Psoas muscle (tissue), 8 donors: ENCODE data around the gene MECR. TPM values are rescaled to one million over a fixed set of nuclear protein-coding genes. Genes with fewer than 3 reads are reported as not detected.

Experiments used
- ATAC-seq, 4 donors: fragments of 200-7000 bp; cut with Tn5 transposase; one replicate each; pipeline ENCODE4 v1.9.1; 2020; ENCODE audit warnings: moderate library complexity in 3 of 4, mild to moderate bottlenecking in 2 of 4
- DNase-seq, 2 donors: peaks; one replicate each; pipeline ENCODE4 v3.0.0-alpha.2; 2020
- H3K27ac ChIP-seq: fragments of 200-600 bp; one replicate; pipeline ENCODE4 v1.8.0; 2022
- H3K27me3 ChIP-seq, 3 donors: fragments of 200-600 bp in 1 of 3; one replicate each; pipeline versions ENCODE4 v1.6.1 to v1.8.0; 2013 to 2022; ENCODE audit warnings: low read length in 2 of 3, mild to moderate bottlenecking in 2 of 3, moderate library complexity in 1 of 3; ENCODE audit not compliant: insufficient read depth in 3 of 3
- H3K36me3 ChIP-seq, 2 donors: fragments of 200-600 bp in 1 of 2; one replicate each; pipeline versions ENCODE4 v1.6.1 to v1.8.0; 2013 to 2022; ENCODE audit warnings: low read depth in 1 of 2, mild to moderate bottlenecking in 1 of 2, moderate library complexity in 1 of 2; ENCODE audit not compliant: insufficient read depth in 1 of 2
- H3K4me1 ChIP-seq: fragments of 200-600 bp; one replicate; pipeline ENCODE4 v1.8.0; 2022
- H3K4me3 ChIP-seq: fragments of 200-600 bp; one replicate; pipeline ENCODE4 v1.8.0; 2022; ENCODE audit warnings: mild to moderate bottlenecking
- H3K9me3 ChIP-seq: fragments of 200-600 bp; one replicate; pipeline ENCODE4 v1.8.0; 2022
- WGBS, 3 donors: extraction: QIAGEN DNeasy Blood & Tissue Kit; methylation state at CpG; one replicate each; pipeline versions ENCODE4 v1.1.6 to v1.1.7; 2013; 5-methylcytosine and 5-hydroxymethylcytosine counted together
- intact Hi-C, 2 donors: fragments of 100-400 bp; cut with DNase I; formaldehyde crosslinking; loops; one replicate each; pipeline versions ENCODE4 v1.11.0 to v1.14.2; 2022
- polyA plus RNA-seq, 3 donors: library from polyadenylated mRNA; stranded (reverse); fragments of 200-250 nt; gene quantifications; one replicate each; pipeline ENCODE4 v1.2.3, GENCODE V29; 2013
- total RNA-seq, 4 donors: library from RNA; stranded (reverse); fragmentation: NEBNext Ultra II Directional in 2 of 4; extraction: Animal tissue kit (Norgen Biotek cat#: 25700) in 2 of 4; gene quantifications; one replicate each; pipeline versions ENCODE4 v1.2.1 to v1.2.4, GENCODE V29; 2021 to 2023
- TF ChIP-seq, protein P1 (sequence below): fragments of 200-600 bp; IDR thresholded peaks from one replicate; pipeline ENCODE4 v1.8.0; 2022; ENCODE audit warnings: antibody characterized with exemption
- donor health status: healthy with polysubstance abuse.
- donor health status: DM: no; HTN: no; CAD: no; lungs with moderate emphysema.
- donor health status: Bipolar disorder and iron deficiency.
- donor health status: healthy.
- donor health status: DM: yes; HTN: yes; CAD: no.
- donor health status: DM: no; HTN: no; CAD: no.
- donor health status: DM: no; HTN: no; CAD: no.
- donor health status: DM: yes; HTN: yes; CAD: no.

Gene MECR
- total and polyA plus RNA-seq, 7 donors, result 22.7 to 42.6 (median 36.8) TPM

DNA sequence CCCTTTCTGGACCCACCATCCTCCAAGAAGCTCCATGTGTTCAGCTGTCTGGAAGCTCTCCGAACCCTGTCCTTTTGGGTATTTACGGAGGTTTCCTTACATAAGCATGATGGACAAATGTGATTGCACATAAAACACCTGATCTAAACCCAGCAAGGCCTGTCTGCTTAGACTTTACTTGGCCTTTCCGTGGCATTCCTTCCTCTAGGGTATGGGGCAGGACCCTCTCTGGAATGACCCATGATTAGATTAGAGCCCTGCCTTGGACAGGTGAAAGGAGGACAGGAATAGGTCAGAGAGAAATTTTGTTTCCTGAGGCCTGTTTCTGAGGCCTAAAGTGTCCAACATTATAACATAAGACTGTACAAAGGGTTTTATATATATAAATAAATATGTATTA is 22.4 kb upstream of the MECR start:
- whole genome bisulfite sequencing, 3 donors, result 91 to 98% (median 94%) methylated on average over 3 of the region's 3 CpGs

DNA sequence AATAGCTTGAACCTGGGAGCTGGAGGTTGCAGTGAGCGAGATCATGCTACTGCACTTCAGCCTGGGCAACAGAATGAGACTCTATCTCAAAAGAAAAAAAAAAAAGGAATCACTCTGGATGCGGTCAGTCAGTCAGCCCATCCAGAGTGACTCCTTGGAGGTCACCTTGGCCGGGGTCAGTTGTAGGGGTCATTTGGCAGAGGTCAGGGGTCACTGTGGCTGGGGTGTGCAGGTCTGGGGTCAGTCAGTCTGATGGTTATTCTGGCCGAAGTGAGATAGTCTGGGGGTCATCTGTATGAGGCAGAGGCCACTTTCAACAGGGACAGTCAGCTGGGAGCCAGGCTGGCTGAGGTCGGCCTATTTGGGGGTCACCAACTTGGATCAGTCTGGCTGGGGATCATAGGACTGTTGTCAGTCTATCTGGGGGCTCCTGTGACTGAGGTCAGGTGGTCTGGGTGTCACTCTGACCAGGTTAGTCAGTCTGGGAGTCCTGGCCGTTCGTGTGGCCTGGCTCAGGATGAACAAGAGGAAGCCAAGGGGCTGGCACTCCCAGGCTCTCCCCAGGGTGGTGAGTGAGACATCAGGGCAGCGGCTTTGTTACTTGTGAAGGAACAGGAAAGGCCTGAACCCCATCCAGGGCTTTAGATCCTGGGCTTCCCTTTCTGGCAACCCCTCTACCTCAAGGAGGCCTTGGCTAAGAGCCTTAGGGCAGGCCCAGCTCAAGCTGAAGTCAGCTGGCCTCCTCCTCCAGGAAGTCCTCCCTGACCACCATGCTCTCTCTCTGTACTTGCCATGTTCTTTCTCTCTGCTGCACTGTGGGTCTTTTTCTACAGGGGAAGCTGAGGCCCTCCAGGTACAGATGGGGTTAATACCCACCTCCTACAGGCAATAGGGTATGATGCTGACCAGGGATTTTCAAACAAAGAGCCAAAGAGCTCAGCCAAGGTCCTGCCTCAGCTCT is 20.7 kb upstream of the MECR start:
- 82 to 84% (median 82%) methylated on average over 8 of the region's 8 CpGs for WGBS, 3 donors
- no peaks in the 10 kb centered on the region for H3K36me3 ChIP-seq
- no peak overlapping the region for H3K27ac ChIP-seq
- no peak overlapping the region for H3K4me3 ChIP-seq
- intact Hi-C loops, result loop anchor here in 1 of 2 donors (10.0 kb wide), 1 partner anchor 863 kb away; no protein-coding TSS in a partner anchor
- ATAC-seq (peak in 1 of 4 donors; percentile 33), DNase-seq (no peak)
- H3K9me3 ChIP-seq, result no peaks in the 10 kb centered on the region
- TF ChIP-seq, protein P1, sequence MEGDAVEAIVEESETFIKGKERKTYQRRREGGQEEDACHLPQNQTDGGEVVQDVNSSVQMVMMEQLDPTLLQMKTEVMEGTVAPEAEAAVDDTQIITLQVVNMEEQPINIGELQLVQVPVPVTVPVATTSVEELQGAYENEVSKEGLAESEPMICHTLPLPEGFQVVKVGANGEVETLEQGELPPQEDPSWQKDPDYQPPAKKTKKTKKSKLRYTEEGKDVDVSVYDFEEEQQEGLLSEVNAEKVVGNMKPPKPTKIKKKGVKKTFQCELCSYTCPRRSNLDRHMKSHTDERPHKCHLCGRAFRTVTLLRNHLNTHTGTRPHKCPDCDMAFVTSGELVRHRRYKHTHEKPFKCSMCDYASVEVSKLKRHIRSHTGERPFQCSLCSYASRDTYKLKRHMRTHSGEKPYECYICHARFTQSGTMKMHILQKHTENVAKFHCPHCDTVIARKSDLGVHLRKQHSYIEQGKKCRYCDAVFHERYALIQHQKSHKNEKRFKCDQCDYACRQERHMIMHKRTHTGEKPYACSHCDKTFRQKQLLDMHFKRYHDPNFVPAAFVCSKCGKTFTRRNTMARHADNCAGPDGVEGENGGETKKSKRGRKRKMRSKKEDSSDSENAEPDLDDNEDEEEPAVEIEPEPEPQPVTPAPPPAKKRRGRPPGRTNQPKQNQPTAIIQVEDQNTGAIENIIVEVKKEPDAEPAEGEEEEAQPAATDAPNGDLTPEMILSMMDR, result no peak
- H3K27me3 ChIP-seq, result no peaks in the 10 kb centered on the region
- H3K4me1 ChIP-seq, result peaks cover 6% of the 10 kb centered on the region

More for the DNA sequence above, 22.4 kb upstream of the MECR start:
- ATAC-seq (no peak), DNase-seq (no peak)
- Histone ChIP-seq H3K27ac (no peak overlapping the region), H3K4me3 (no peak overlapping the region), H3K9me3 (no peaks in the 10 kb centered on the region), H3K4me1 (no peaks in the 10 kb centered on the region), H3K36me3 (no peaks in the 10 kb centered on the region), H3K27me3 (no peaks in the 10 kb centered on the region)
- intact Hi-C loops, result loop anchor here in 1 of 2 donors (10.0 kb wide), 1 partner anchor 862 kb away; no protein-coding TSS in a partner anchor
- TF ChIP-seq, protein P1, result no peak

DNA sequence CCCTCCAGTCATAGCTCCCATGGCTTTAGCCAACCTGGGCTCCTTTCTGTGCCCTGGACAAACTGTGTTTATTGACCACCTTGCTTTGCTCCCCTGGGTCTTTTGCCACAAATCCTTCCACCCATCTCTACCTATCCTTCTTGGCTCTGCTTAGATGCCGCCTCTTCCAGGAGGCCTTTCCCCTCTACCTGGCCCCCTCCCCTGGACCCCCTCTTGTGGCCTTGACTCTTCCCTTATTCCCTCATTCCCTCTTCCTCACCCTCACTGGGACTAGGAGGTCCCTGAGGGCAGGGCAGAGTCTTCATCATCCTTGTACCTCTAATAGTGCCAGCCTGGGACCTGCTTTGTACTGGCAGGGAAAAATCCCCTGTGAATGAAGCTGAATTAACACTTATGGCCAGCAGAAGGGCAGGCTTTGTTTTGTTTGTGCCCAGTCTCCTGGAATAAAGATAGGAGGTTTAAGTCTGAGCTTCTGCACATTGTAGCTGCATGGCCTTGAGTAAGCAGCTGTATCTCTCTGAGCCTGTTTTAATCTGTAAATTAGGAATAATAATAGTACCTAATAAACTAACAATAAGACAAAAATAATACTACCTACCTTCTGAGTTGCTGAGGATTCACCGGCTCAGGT is 19.3 kb upstream of the MECR start:
- DNase-seq (no peak), ATAC-seq (no peak)
- intact Hi-C loops, result loop anchor here in 1 of 2 donors (10.0 kb wide), 1 partner anchor 865 kb away; no protein-coding TSS in a partner anchor
- TF ChIP-seq, protein P1, result no peak
- H3K4me3 ChIP-seq, result no peak overlapping the region
- no peaks in the 10 kb centered on the region for H3K9me3 ChIP-seq
- no peak overlapping the region for H3K27ac ChIP-seq
- WGBS, 3 donors, result 93 to 96% (median 94%) methylated on average over 2 of the region's 2 CpGs
- H3K27me3 ChIP-seq, result no peaks in the 10 kb centered on the region
- peaks cover 6% of the 10 kb centered on the region for H3K4me1 ChIP-seq
- no peaks in the 10 kb centered on the region for H3K36me3 ChIP-seq

DNA sequence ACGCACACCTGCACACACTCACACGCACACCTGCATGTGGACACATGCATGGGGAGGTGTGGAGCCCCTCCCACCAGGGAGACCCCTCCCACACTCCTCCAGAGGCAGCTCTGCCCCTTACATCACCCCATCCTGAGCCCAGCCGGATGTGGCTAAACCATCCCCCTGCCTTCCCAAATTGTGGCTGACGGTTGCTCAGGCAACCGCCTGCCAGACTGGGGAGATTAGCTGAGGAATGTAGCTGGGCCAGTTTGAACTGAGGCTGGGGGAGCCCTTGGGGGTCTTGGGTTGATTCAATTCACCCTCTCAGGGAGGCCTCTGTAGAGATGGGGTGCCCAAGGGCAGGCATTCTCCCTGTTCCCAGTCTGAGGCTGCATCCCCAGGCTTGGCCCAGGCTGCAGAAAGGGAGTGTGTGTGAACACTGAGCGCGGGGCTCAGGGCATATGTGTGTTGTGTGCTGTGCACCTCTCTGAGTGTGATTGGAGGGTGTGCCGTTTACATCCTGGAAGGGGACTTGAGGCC is 18.5 kb upstream of the MECR start:
- H3K4me1 ChIP-seq, result peaks cover 6% of the 10 kb centered on the region
- no peaks in the 10 kb centered on the region for H3K9me3 ChIP-seq
- no peaks in the 10 kb centered on the region for H3K36me3 ChIP-seq
- TF ChIP-seq, protein P1, result no peak
- H3K27me3 ChIP-seq, result no peaks in the 10 kb centered on the region
- H3K27ac ChIP-seq, result no peak overlapping the region
- 61 to 71% (median 68%) methylated on average over 8 of the region's 8 CpGs for WGBS, 3 donors
- H3K4me3 ChIP-seq, result no peak overlapping the region
- intact Hi-C loops, result no loop called here
- DNase-seq, result no peak
- no peak for ATAC-seq
